ENCODE measurements around the gene DPYD.

Gene DPYD

GRCh38 chr1:97744977-97745376, 175.9 kb downstream of the DPYD start:
- Histone ChIP-seq H3K9me3 (no peaks in the 10 kb centered on the region), H3K36me3 (no peaks in the 10 kb centered on the region), H3K4me1 (peaks cover 0 to 4% (median under 1%) of the 10 kb centered on the region in 4 donors), H3K4me3 (no peak overlapping the region), H3K27ac (no peak overlapping the region), H3K27me3 (no peaks in the 10 kb centered on the region)
- DNase-seq: no peak
- intact Hi-C loops (cut with DNase I; ENCODE audit: low total_unique reads): no loop called here
- TF ChIP-seq CTCF (IDR thresholded peaks at IDR 0.05): no peak

- Histone ChIP-seq H3K4me3 (no peak overlapping the region), H3K27ac (no peak overlapping the region), H3K27me3 (no peaks in the 10 kb centered on the region), H3K36me3 (no peaks in the 10 kb centered on the region), H3K9me3 (no peaks in the 10 kb centered on the region), H3K4me1 (peaks cover 0 to 11% (median under 1%) of the 10 kb centered on the region in 4 donors)
- no peak for DNase-seq
- no peak for TF ChIP-seq CTCF (IDR thresholded peaks at IDR 0.05)
- intact Hi-C loops (cut with DNase I; ENCODE audit: low total_unique reads): no loop called here
Measured at GRCh38 chr1:97743129-97743528, 177.7 kb downstream of the DPYD start.

GRCh38 chr1:97740891-97741290, 179.9 kb downstream of the DPYD start:
- DNase-seq: no peak
- Histone ChIP-seq H3K27me3 (no peaks in the 10 kb centered on the region), H3K4me3 (no peak overlapping the region), H3K36me3 (no peaks in the 10 kb centered on the region), H3K27ac (no peak overlapping the region), H3K9me3 (no peaks in the 10 kb centered on the region), H3K4me1 (peaks cover 0 to 11% (median under 1%) of the 10 kb centered on the region in 4 donors)
- intact Hi-C loops (cut with DNase I; ENCODE audit: low total_unique reads): no loop called here
- no peak for TF ChIP-seq CTCF (IDR thresholded peaks at IDR 0.05)

- no peak for DNase-seq
- Histone ChIP-seq H3K9me3 (no peaks in the 10 kb centered on the region), H3K4me3 (no peak overlapping the region), H3K27me3 (no peaks in the 10 kb centered on the region), H3K36me3 (no peaks in the 10 kb centered on the region), H3K27ac (no peak overlapping the region), H3K4me1 (peaks cover 0 to 11% (median under 1%) of the 10 kb centered on the region in 4 donors)
- no peak for TF ChIP-seq CTCF (IDR thresholded peaks at IDR 0.05)
- intact Hi-C loops (cut with DNase I; ENCODE audit: low total_unique reads): no loop called here
Measured at GRCh38 chr1:97739596-97740103, 181.2 kb downstream of the DPYD start.

GRCh38 chr1:97738270-97738669, 182.6 kb downstream of the DPYD start:
- Histone ChIP-seq H3K9me3 (no peaks in the 10 kb centered on the region), H3K4me1 (peaks cover 0 to 11% (median under 1%) of the 10 kb centered on the region in 4 donors), H3K27me3 (no peaks in the 10 kb centered on the region), H3K4me3 (no peak overlapping the region), H3K27ac (no peak overlapping the region), H3K36me3 (no peaks in the 10 kb centered on the region)
- DNase-seq: no peak
- intact Hi-C loops (cut with DNase I; ENCODE audit: low total_unique reads): no loop called here
- TF ChIP-seq CTCF (IDR thresholded peaks at IDR 0.05): no peak

GRCh38 chr1:97730271-97730670, 190.6 kb downstream of the DPYD start:
- intact Hi-C loops (cut with DNase I; ENCODE audit: low total_unique reads): no loop called here
- H3K36me3 ChIP-seq: no peaks in the 10 kb centered on the region
- no peaks in the 10 kb centered on the region for H3K4me1 ChIP-seq
- DNase-seq: no peak
- no peaks in the 10 kb centered on the region for H3K27me3 ChIP-seq
- H3K9me3 ChIP-seq: no peaks in the 10 kb centered on the region
- TF ChIP-seq CTCF (IDR thresholded peaks at IDR 0.05): no peak
- H3K4me3 ChIP-seq: no peak overlapping the region
- no peak overlapping the region for H3K27ac ChIP-seq
